ENCODE results near the gene CYREN. TPM values are rescaled to one million over a fixed set of nuclear protein-coding genes. Genes with fewer than 3 reads are reported as not detected.
A peak's percentile ranks its signal among the peaks of the same experiment; 100 is the strongest.
"Not testable (repeated sequence)": the region's sequence is repeated elsewhere in the genome, so short reads cannot be mapped to it uniquely, and the experiment has no call there.

Gene CYREN
- total RNA-seq, 1 experiment from 2014 or later = 60.4 TPM

GRCh38 chr7:135160098-135160857, 10.2 kb downstream of the CYREN start:
- DNase-seq (ENCODE audit: low spot score) = peak; percentile 59

- no peak for DNase-seq (ENCODE audit: low spot score)
Measured at GRCh38 chr7:135159359-135160085, 11.0 kb downstream of the CYREN start.

GRCh38 chr7:135158874-135159273, 11.6 kb downstream of the CYREN start:
- DNase-seq (ENCODE audit: low spot score) = no peak

- no peak for DNase-seq (ENCODE audit: low spot score)
Measured at GRCh38 chr7:135158141-135158655, 12.3 kb downstream of the CYREN start.

- DNase-seq (ENCODE audit: low spot score) = no peak
Measured at GRCh38 chr7:135156290-135156689, 14.2 kb downstream of the CYREN start.

GRCh38 chr7:135154734-135155133, 15.8 kb downstream of the CYREN start:
- DNase-seq (ENCODE audit: low spot score) = no peak

- no peak for DNase-seq (ENCODE audit: low spot score)
Measured at GRCh38 chr7:135152442-135152841, 18.1 kb downstream of the CYREN start.

GRCh38 chr7:135151533-135151932, 19.0 kb downstream of the CYREN start:
- no peak for DNase-seq (ENCODE audit: low spot score)

GRCh38 chr7:135151132-135151531, 19.4 kb downstream of the CYREN start:
- no peak for DNase-seq (ENCODE audit: low spot score)

- DNase-seq (ENCODE audit: low spot score) = no peak
Measured at GRCh38 chr7:135150072-135150782, 20.3 kb downstream of the CYREN start.

- DNase-seq (ENCODE audit: low spot score) = peak; percentile 40
Measured at GRCh38 chr7:135147899-135148721, 22.4 kb downstream of the CYREN start, which contains the start of gene TMEM140. Gene TMEM140, plus strand, starts transcription at chr7:135148072. Its CDS starts 16,370 bp downstream, at chr7:135164442.

GRCh38 chr7:135147341-135147898, 23.1 kb downstream of the CYREN start:
- no peak for DNase-seq (ENCODE audit: low spot score)

- no peak for DNase-seq (ENCODE audit: low spot score)
Measured at GRCh38 chr7:135143885-135144668, 26.4 kb downstream of the CYREN start.

GRCh38 chr7:135129579-135129978, 40.9 kb downstream of the CYREN start:
- DNase-seq (ENCODE audit: low spot score) = no peak

- DNase-seq (ENCODE audit: low spot score) = no peak
Measured at GRCh38 chr7:135128931-135129330, 41.6 kb downstream of the CYREN start.

GRCh38 chr7:135124631-135125030, 45.9 kb downstream of the CYREN start:
- DNase-seq (ENCODE audit: low spot score) = not testable (repeated sequence)

GRCh38 chr7:135121868-135122267, 48.6 kb downstream of the CYREN start:
- DNase-seq (ENCODE audit: low spot score) = no peak

GRCh38 chr7:135117096-135117495, 53.4 kb downstream of the CYREN start:
- DNase-seq (ENCODE audit: low spot score) = no peak

All from A172 (cell line).